Left lobe of liver (tissue), 2 donors: ENCODE results near the gene GARIN5A. TPM values are rescaled to one million over a fixed set of nuclear protein-coding genes. Genes with fewer than 3 reads are reported as not detected.
"Not testable (repeated sequence)": the region's sequence is repeated elsewhere in the genome, so short reads cannot be mapped to it uniquely, and the experiment has no call there.

ENCODE experiments used
- ATAC-seq: fragments of 200-7000 bp; cut with Tn5 transposase; one replicate; pipeline ENCODE4 v1.9.1; 2020; ENCODE audit warnings: mild to moderate bottlenecking, moderate library complexity
- DNase-seq: peaks from one replicate; pipeline ENCODE4 v3.0.0-alpha.2; 2020; ENCODE audit warnings: low spot score
- total RNA-seq: library from RNA; stranded (reverse); gene quantifications from one replicate; pipeline ENCODE4 v1.2.1, GENCODE V29; 2021
- donor health status: DM: no; HTN: no; CAD: no; lungs with moderate emphysema.
- donor health status: DM: no; HTN: yes; CAD: no.

Gene GARIN5A
- total RNA-seq, 1 donor from 2014 or later = 1.8 TPM

DNA sequence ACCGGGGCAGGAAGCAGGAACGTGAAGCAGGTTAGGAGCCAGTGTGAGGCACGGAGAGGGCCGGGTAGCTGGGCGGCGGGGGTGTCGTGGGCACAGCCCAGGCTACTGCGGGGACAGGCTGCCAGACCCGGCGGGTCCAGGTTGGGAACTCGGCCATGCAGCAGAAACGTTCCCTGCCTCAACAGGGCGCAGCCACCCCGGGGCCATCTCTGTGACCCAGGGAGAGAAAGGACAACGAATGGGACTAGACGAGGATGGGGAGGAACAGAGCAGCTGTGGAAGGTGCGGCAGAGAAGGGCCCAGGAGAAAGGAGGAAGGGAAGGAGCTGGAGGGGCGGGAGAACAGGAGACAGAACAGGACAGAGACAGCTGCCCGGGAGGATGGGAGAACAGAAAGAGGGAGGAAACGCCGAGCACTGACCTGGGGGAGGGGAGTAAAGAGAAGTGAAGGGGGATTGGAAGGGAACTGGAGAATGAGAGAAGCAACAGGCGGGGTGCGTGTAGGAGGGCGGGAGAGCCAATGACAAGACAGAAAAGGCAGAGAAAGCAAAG lies 12.9 kb upstream of the GARIN5A start:
- peak; percentile 10 for ATAC-seq
- no peak for DNase-seq

DNA sequence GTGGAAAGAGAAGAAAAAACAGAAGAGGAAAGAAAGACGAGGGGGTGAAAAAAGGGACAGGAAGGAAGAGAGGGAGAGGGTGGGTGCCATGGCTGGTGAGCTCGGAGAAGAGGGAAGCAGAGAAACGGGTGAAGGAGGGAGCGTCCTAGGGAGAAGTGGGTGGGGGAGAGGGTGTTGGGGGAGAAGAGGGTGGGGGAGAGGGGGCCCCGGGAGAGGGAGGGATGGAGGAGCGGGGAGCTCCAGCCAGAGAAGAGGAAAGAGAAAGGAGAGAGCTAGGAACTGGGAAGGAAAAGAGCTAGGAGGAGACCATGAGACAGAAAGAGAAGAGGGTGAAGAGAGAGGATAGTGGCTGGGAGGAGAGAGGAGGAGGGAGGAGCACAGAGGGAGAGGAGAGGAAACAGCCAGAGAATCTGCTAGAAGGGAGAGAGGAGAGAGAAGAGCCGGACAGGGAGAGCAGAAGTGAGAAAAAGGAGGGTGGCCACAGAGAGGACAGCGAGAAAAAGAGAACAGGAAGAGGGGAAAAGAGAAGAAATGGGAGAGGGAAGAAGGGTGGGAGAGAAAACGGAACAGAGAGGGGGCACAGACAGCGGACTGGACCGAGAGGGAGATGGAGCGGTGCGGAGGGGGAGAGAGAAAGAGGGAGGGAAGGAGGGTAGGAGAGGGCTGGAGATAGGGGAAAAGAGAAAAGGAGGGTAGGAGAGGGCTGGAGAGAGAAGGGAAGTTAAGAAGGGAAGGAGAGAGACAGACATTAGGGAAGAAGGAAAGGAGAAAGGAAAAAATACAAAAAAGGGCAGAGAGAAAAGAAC lies 11.9 kb upstream of the GARIN5A start:
- no peak for DNase-seq
- ATAC-seq = peak; percentile 12

DNA sequence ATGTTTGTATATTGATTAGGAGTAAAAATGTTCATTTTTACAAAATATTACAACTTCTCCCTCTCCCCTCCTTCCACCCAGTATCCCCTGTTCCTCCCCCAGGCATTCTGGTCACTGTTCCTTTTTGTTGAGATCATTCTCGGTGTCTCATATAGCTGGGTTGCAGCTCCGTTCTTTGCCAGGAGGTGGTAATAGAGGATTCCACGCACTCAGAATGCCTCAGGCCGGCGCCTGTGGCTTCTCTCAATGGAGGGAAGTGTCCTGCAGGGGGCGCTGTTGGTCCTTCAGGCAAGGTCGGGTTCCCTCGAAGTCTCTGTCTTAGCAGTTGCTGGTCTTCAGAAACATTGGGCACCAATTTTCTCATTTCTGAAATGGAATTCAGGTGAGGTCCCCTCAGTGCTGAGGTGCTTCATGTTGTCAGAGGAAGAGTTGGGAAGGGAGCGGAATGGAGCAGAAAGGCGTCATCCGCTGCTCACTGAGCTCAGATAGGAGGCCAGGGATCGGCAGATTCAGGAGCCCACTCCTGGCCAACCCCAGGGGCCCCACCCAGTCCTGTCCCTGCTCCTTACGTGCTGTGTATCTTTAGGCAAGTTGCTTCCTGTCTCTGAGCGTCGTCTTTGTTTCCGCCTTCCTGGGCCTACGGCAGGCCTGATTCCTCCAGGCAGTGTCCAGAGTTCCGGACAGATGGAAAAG lies 10.3 kb upstream of the GARIN5A start:
- ATAC-seq = no peak
- no peak for DNase-seq

DNA sequence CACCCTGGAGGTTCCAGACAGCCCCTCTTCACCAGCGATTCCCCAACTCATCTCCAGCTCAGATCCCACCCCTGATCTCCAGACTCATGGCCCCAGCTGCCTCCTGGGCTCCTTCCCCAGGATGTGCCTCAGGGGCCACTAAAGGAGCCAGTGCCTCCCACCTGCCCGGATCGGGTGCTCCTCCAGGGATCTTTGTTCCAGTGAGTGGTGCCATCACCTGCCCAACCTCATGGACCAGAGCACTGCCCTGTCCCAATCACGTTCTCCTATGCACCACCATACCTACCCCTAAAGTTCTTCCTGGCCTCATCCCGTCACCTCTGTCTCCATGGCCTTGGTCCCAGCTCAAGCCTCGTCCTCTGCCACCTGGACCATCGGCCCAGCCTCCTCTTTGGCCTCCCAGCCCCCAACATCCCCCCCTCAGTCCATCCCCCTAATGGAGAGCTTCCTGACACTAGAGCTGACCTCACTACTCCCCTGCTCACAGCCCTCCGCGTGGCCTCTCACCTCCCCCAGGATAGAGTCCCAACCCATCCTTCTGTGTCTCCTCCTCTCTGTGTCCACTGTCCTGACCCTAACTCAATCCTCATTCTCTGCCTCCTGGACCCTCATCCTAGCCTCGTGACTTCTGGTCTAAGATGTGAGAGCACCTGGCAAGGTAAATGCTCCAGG lies 8.8 kb upstream of the GARIN5A start:
- DNase-seq = no peak
- no peak for ATAC-seq

DNA sequence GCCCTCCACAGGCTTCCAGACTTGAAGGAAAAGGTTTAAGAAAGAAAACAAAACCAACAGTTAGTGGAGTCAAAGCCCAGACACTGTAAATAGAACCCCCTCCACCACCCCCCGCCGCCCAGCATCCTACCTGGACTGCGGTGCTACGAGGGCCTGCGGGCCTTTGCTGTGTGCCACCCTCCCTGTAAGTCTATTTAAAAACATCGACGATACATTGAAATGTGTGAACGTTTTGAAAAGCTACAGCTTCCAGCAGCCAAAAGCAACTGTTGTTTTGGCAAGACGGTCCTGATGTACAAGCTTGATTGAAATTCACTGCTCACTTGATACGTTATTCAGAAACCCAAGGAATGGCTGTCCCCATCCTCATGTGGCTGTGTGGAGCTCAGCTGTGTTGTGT lies 6.3 kb upstream of the GARIN5A start:
- DNase-seq (no peak), ATAC-seq (no peak)

DNA sequence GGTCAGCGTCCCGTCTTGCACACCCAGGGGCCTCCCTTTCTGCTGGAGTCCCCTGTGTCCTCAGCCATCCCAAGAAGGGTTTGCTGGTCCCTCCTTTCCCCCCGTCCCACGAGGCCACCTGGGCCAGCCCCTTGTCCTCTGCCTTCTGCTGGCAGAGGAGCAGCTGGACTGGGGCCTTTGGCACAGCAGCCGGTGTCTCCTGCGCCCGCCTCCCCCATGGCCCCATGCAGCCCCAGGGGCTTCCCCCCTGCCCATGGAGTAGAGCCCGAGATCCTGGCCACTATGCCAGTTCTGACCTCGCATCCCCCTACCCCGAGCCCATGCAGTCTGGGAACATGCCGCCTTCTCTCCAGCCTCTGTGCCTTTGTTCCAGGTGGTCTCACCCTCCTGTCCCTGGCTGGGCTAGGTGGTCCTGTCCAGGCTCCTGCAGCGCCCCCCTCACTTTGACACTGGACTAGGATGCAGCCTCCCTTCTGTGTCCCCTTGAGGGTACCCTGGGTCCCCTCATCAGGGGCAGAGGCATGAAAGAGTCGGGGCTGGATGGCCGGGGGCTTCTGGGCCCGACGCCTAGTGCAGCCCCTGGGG lies 5.7 kb upstream of the GARIN5A start:
- DNase-seq (no peak), ATAC-seq (no peak)

DNA sequence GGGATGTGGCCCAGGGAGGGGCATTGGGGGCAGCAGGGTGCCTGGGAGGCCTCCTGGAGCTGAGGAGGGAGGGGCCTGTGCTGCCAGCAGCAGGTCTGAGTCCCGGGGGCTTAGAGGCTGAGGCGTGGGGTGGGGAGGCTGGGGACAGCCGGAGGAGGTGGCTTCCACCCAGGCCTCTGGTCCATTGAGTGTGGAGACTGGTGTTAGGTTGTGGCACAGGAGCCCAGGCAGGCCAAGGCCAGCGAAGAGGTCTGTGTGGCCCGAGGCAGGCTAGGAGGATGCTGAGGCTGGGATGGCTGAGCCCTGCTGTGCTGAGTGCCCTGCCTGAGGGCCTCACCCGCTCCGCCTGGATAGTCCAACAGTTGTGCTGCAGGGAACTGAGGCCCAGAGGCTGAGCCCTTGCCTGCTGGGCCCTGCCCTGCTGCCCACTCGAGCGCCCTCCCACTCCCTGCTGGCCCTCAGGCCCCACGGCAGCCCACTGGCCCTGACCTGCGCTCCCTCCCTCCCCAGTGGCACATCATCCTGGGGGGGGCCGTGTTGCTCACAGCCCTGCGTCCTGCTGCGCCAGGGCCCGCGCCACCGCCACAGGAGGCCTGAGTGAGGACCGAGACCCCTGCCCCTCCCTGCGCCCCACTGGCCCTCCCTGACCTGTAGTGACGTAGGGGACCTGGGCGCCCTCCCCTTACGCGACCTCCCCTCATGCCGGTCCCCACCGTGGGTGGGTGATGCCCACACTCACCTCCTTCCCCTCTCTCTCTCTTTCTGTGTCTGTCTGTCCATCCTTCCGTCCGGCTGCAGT lies 4.9 kb upstream of the GARIN5A start:
- ATAC-seq = no peak
- DNase-seq = no peak

DNA sequence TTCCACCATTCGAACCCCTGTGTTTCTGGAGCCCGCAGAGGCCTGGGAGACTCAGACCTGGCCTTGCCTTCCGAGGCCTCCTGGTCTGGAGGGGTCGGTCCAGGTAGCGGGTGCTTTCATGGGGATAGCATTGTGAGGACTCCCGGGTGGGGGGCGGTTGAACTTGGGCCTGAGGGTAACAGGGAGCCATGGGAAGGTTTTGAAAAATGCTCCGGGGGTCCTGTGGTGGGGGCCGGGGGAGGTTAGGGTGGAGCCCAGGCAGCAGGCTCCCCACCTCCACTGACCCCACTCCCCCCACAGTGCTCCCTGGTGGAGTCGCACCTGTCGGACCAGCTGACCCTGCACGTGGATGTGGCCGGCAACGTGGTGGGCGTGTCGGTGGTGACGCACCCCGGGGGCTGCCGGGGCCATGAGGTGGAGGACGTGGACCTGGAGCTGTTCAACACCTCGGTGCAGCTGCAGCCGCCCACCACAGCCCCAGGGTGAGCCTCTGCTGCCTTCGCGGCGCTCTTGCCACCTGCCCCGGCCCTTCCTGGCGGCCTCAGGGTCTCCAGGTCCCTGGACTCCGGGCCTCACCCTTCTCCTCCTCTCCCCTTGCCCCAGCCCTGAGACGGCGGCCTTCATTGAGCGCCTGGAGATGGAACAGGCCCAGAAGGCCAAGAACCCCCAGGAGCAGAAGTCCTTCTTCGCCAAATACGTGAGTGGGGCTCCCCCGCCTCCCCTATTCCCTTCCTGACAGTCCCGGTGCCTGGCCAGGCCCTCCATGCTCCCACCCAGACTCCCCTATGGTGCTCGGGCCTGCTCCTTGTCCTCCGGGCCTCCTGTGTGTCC lies 3.8 kb upstream of the GARIN5A start:
- ATAC-seq (no peak), DNase-seq (no peak)

DNA sequence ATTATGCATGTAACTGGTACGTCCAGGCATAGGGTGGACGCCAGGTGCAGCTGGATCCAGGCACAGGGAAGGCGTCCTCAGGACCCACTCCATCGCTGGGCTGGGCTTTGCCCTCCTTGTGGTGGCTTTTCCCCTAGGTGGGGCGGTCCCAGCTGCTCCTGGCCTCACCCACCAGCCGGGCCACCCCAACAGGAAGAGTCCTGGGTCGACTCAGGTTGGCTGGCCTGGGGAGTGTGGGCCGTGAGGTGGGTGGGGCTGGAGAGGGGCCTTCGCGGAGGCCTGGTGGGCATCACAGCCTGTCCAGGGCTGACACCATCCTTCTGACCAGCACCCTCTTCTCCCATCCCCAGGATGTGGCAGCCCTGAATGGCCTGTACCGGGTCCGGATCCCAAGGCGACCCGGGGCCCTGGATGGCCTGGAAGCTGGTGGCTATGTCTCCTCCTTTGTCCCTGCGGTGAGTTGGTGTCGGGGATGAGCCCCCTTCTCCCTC lies 3.2 kb upstream of the GARIN5A start:
- DNase-seq (no peak), ATAC-seq (no peak)

DNA sequence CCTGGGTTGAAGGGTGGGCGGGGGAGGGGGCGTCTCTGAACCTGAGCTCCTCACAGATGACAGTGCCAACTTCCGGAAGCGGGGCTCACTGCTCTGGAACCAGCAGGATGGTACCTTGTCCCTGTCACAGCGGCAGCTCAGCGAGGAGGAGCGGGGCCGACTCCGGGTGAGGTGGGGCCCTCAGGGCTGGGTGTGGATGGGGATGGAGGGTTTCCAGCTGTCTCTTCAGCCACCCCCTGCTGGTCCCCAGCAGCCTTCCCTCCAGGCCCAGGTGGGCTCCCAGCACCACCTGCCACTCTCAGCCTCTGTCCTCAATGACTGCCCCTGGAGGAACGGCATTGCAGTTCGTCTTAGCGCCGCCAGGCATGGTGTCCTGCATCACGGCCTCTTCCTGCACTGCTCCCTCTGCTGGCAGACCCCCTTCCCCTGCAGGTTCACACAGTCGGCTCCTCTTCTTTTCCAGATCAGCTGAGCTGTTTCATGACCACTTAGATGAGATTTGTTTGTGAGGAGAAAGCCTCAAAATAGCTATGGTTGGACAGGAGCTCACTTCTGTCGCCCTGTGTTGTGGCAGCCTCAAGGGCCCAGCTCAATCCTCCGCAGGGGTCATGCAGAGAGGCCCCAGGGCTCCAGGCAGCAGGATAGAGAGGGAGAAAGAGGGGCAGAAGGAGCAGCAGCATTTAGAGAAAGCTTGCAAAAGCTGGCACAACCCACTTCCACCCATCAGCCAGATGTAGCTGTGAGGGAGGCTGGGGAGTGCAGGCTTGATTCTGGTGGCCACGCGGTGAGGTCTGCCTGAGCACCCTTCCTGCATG lies 2.5 kb upstream of the GARIN5A start:
- no peak for DNase-seq
- ATAC-seq = no peak

DNA sequence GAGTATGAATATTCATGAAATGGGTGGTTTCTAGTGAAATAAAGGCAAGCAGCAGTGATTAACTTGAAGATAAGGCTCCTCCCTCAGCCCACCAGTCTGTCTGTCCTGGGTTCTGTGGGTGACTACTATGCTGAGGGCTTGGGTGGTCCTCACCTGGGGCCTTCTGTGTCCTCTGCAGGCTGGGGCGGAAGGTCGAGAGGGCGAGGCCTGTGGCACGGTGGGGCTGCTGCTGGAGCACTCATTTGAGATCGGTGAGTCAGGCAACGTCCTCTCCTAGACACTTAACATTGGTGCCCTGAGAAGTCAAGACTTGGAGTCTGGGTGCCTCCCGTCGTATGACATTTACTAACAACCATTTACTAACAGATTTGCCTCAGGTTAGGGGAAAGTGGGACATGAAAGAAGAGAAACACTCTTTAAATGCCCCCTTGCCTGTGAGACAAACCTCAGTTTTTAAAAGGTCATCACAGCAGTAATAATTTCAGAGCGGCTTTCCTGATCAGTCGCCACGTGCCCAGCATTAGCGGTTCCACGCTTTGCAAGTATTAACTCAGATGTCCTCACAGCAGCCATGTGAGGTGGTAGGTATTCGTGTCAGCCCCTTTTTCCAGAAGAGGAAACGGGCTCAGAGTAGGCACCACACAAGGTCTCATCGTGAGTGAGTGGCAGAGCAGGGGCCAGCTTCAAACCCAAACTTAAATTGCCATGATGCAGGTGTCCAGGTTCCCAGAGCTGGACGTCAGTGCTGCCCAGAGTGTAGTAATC lies 1.3 kb upstream of the GARIN5A start:
- no peak for DNase-seq

DNA sequence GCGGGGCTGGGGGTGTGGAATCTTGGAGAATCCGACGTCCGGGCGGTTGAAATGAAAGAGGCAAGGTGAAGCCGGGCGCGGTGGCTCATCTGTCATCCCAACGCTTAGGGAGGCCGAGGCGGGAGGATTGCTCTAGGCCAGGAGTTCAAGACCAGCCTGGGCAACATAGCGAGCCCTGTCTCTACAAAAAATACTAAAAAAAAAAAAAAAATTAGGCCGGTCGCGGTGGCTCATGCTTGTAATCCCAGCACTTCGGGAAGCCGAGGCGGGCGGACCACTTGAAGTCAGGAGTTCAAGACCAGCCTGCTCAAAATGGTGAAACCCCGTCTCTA lies 225 bp upstream of the GARIN5A start:
- no peak for DNase-seq
- no peak for ATAC-seq

More for the DNA sequence above, 1.3 kb upstream of the GARIN5A start:
- no peak for ATAC-seq

DNA sequence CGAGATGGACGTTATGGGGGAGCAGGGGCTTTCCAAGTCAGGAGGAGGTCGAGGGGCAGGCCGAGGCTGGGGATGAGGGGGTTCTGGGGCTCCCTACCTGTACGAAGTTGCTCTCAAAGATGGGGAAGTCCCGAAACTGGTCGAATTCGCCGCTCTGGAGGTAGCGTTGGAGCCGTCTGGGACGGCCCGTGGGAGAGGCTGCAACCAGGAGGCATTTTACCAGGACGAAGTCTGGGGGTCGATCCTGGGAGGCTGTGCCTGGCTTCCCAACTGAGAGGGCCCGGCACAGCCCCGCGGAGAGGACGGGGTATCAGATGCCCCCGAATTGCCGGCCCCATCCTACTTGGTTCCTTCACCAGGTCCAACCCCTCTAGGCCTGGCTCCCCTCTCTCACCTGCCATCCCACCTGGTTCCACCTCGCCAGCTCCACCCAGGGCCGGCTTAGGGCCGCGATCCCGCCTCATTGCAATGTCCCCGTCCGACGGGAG lies 868 bp downstream of the GARIN5A start:
- ATAC-seq (no peak), DNase-seq (no peak)

DNA sequence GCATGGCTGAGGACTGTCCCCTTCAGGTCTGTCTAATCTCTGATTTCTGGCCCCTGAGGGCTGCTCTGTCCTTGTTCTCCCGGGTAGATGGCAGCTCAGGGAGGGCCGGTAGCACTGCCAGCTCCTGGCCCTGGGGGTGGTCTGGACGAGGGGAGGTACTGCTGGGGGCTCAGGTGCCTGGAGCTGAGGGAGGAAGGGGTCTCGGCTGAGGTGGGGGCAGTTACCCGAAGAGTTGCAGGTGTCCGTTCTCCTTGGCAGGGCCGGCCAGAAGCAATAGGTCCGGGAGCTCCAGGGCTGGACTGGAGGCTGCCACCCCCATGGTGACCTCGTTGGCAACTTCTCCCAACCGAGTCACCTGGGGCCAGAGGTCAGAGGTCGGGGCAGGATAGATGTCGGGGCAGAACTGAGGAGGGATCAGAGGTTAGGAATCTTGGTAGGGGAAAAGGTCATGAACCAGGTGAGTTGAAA lies 1.5 kb downstream of the GARIN5A start:
- ATAC-seq = peak; percentile 50
- DNase-seq = peak; percentile 64

DNA sequence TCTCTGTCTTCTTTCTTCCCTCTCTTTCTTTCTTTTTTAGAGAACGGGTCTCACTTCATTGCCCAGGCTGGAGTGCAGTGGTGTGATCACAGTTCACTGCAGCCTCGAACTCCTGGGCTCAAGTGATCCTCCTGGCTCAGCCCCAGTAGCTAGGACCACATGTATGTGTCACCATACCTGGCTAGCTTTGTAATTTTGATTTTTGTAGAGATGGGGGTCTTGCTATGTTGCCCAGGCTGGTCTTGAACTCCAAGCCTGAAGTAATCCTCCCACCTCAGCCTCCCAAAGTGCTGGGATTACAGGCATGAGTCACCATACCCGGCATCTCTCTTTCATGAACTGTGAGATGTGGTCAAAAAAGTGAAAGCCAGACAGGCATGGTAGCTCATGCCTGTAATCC lies 3.3 kb downstream of the GARIN5A start:
- not testable (repeated sequence) for DNase-seq, ATAC-seq

DNA sequence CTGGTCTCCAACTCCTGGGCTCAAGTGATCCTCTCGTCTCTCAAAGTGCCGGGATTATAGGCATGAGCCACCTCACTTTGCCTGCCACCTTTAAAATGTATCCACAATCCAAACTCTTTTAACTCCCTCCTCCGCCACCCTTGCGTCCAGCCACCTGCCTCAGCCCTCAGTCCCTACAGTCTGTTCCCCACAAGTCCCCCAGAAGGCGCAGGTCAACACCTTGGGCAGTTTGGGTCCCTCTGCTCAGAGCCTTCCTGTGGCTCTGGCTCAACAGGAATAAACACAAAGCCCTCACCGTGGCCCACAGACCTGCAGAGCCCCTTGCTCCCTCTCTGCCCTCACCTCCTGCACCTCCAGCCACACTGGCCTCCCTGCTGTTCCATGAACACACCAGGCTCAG lies 7.8 kb downstream of the GARIN5A start:
- ATAC-seq (no peak), DNase-seq (no peak)

DNA sequence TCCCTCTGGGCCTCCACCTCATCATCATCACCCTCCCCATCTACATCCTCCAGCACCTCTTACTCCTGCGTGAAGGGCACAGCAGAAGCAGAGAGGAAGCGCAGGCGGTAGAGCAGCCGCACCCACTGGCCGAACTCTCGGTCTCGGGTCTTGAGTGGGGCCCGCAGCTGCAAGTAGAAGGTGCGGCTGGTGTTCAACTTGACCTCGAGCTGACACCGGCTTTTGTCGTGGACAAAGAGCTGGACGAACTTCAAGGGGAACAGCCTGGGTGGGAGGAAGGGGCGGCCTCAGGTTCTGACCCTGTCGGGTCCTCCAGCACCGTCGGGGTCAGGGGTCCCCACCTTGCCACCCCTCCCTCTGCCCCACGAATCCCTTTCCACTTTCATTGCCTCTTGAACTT lies 9.1 kb downstream of the GARIN5A start:
- DNase-seq (no peak), ATAC-seq (no peak)

DNA sequence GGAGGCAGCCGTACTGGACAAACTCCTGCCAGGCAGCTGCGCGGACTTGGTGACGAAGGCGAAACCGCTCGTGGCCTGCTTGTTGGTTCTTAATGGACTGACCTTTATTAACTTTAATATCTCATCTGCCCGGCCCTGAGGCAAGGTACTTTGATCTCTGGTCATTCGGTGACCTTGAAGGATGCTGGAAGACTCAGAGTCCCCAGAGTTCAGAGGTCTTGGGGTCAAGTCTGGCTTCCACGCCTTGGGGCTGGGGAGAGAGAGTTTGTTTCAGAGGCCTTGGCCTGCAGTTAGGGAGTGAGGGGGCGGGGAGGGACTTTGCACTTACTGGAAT lies 10.0 kb downstream of the GARIN5A start:
- DNase-seq (no peak), ATAC-seq (no peak)
